Skin of body (tissue), 2 donors: Measurements from ENCODE around the gene MTCL1. TPM values are rescaled to one million over a fixed set of nuclear protein-coding genes. Genes with fewer than 3 reads are reported as not detected.

Source experiments
- DNase-seq: peaks from one replicate; lab custom pipeline; 2025; lab: John Stamatoyannopoulos, UW
- total RNA-seq: library from RNA; depleted of rRNA; stranded (reverse); fragments of >200 nt; gene quantifications from one replicate; pipeline ENCODE4 v1.2.3, GENCODE V29; 2014

MTCL1 gene
- total RNA-seq, 1 donor from 2014 or later = 10.7 TPM

- no peak for DNase-seq
Measured at GRCh38 chr18:8688216-8688800, 17.0 kb upstream of the MTCL1 start.

DNA sequence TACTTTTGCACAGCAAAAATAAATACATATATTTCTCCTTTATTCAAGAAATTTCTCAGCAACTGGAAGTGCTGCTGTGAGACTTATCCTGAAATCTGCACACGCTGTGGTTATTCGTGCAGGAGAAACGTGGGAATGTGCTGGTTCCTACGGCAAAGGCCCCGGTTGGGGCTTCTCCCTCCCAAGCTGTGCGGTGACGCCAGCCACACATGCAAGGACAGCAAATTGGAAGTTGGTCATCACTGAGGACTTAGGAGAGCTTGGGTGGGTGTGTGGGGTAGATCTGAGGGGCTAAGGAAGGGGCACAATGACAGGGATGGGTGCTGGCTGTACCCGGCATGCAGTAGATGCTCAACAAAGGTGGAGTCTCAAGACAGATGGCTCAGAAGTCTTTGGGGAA lies 16.5 kb upstream of the MTCL1 start:
- no peak for DNase-seq

- no peak for DNase-seq
Measured at GRCh38 chr18:8689517-8689916, 15.8 kb upstream of the MTCL1 start.

GRCh38 chr18:8694891-8695290 lies 10.5 kb upstream of the MTCL1 start:
- no peak for DNase-seq

GRCh38 chr18:8695932-8696517 lies 9.3 kb upstream of the MTCL1 start:
- DNase-seq = no peak

DNA sequence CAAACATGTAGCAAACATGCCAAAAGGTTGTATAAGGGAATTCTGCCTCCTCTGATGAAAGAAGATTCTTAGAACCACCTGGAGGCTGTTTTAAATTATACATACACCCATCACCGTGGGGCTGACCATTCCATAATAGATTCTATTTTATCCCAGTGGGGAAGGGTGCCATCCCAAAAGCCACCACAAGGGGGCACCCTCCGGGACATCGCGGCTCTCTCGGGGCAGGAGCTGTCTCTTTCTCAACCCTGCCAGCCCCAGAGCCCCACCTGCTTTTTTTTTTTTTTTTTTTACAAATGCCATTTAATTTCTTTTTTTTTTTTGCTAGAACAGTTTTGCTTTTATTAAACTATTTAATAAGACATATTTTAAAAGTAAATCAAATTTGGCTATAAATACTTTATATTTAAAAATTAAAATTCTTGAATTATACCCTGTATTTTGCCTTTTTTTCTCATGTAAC lies 8.6 kb upstream of the MTCL1 start:
- peak; percentile 19 for DNase-seq

DNA sequence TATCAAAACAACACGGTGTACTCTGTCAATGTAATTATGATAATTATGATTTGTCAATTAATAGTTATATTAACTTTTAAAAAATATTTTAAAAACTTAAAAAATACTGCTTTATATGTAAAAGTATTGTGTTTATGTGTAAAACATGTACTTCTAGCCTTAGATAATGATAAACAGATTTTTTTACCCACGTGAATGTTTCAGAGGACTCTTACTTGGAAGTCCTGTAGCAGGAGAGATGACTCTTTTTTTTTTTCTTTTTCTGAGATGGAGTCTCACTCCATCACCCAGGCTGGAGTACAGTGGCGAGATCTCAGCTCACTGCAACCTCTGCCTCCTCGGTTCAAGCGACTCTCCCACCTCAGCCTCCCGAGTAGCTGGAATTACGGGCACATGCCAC lies 6.2 kb upstream of the MTCL1 start:
- DNase-seq = no peak

DNA sequence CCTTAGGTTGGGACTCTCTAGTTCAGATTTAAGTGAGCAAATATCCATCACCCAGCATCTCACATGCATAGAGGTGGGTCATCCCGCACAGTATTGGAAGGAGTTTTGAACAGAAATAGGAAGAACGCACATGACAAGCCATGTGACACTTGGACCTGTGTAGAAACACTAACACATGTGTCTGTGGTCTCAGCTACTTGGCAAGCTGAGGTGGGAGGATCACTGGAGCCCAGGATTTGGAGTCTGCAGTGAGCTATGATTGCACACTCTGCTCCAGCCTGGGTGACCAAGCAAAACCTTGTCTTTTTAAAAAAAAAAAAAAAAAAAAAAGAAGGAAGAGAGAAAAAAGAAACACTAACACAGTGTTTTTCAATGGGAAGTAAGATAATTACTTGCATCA lies 5.4 kb upstream of the MTCL1 start:
- no peak for DNase-seq

DNA sequence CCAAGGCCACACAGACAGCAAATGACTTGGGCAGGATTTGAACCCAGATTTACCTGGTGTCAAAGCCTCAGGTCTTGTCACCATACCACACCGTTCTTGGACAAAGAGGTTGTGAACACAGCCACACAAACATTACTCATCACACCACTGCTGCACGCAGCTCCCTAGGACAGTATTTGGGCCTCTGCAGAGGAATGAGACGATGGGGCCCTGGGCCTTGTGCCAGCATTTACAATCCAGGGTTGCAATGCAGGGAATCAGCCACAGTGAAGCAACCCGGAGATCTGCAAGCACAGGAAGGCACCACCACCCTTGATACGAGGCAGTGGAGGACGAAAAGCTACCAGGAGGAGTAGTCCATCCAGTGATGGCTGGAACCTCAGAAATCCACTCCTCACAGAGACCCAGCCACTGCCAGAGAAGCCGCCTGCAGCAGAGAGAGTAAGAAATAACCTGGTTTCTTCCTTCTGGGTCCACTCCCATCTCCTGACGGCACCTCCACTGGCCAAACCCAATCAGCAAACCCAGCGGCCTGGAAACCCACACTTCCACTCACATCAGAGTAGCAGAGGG lies 3.7 kb upstream of the MTCL1 start:
- no peak for DNase-seq

GRCh38 chr18:8702668-8703067 lies 2.7 kb upstream of the MTCL1 start:
- DNase-seq = no peak

DNA sequence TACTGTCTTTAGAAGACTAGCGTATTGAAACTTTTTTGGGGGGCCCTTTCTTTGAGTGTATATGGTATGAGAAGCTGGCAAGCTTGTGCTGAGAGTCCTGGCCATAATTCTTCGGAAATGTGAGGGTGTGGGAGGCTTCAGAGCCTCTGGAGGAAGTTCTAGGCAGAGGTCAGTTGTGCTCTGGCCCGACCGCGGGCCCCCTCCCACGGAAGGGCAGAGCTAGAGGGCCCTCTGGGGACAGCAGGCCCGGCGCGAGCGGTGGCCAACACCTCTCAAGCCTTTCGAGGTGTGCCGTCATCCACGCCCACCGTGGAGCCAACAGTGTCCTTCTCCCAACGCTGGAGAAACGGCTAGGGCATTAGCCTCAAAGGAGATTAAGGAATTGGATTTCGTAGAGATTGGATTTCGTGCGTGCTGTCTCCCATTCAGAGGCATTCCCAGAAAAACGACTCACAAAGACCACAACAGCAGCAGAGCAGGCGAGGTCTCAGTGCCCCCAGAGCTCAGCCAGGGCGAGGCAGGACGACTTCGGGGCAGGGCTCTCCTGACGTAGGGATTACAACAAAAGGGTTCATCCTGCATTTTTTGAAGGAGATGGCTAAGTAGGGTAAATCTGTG lies 2.2 kb upstream of the MTCL1 start:
- DNase-seq = no peak

- no peak for DNase-seq
Measured at GRCh38 chr18:8703781-8704301, 1.5 kb upstream of the MTCL1 start.

DNA sequence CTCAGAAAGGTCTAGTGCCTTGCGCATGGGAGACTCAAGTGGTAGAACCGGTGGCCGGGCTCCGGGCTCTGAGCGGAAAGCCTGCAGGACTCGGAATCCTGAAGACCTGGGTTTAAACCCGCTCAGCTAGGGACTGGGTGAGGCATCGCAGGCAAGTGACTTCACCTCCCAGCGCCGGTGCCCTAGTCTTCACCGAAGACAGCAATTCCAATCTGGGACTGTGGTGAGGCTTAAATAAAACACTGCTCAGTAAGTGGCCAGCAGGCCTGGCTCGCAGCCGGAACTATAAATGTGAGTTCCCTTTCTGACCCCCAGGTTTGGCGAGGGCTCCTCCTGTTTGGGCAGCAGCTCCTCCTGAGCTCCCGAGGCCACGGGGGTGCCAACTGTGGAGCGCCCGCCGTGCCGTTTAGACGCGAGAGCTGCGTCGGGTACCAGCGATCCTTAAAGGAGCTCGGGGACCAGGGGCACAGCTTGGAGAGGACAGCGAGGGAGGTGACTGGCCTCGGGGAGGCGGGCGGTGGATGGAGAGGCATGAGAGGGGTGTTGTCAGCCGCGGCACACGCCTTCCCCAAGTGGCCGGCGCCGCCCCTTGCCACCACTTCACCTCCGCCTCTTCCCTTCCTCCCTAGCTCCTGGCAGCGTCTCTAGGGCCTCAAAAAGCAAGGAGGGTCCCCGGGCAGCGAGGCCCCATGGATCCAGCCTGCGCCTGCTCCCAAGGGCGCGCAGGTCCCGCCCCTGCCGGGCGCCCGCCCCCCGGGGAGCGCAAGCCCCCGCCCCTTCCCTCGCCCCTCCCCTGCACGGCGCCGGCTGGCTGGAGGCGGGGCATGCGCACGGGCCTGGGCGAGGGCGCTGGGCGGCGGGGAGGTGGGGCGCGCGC lies 757 bp upstream of the MTCL1 start:
- DNase-seq = peak; percentile 73

DNA sequence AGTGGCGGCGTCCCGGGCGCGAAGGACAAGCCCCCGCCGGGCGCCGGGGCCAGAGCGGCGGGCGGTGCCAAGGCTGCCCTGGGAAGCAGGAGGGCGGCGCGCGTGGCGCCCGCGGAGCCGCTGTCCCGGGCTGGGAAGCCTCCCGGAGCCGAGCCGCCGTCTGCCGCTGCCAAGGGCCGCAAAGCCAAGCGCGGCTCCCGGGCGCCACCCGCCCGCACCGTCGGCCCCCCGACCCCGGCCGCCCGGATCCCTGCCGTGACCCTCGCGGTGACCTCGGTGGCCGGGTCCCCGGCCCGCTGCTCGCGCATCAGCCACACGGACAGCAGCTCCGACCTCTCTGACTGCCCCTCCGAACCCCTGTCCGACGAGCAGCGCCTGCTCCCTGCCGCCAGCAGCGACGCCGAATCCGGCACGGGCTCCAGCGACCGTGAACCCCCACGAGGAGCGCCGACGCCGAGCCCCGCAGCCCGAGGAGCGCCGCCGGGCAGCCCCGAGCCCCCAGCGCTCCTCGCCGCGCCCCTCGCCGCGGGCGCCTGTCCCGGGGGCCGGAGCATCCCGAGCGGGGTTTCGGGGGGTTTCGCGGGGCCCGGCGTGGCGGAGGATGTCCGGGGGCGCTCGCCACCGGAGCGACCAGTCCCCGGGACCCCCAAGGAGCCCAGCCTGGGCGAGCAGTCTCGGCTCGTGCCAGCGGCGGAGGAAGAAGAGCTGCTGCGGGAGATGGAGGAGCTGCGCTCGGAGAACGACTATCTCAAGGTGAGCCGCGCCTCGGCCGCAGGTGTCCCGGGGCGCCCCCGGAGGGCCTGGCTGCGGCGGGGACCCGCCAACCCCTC lies 820 bp downstream of the MTCL1 start:
- no peak for DNase-seq

DNA sequence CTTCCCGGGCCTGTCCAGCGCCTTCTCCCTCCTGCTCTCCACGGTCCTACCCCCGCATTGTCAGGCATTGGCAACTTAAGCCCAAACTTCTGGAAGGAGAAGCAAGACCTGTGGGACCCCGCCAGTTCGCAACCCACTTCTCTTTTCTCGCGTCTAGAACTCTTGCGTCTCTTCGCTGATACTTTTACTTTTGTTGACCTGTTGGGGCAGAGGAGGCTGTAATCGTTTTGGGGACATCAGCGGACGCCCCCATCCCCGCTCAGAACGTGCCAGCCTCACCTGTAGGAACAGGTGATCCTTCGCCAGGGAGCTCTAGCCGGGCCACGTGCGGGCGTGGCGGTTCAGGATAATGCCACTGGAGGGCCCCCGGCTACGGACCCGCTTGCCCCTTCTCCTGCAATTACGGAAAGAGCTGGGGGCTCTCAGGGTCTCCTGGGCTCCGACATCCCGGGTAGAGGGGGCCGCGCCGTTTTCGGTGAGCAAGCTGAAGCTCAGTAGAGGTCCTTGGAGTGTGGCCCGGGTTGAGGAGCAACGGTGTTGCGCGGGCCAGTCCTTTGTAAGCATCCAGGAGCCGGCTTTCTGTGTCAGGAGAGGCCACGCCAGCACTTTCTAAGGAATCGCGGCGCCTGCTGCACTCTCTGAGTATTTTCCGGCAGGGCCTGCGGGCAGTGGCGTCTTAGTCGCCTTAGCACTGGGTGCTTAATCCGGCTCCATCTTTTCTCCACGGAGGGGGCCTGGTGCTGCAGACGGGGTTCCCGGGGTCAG lies 1.6 kb downstream of the MTCL1 start:
- no peak for DNase-seq

GRCh38 chr18:8707556-8708300 lies 2.4 kb downstream of the MTCL1 start:
- no peak for DNase-seq

DNA sequence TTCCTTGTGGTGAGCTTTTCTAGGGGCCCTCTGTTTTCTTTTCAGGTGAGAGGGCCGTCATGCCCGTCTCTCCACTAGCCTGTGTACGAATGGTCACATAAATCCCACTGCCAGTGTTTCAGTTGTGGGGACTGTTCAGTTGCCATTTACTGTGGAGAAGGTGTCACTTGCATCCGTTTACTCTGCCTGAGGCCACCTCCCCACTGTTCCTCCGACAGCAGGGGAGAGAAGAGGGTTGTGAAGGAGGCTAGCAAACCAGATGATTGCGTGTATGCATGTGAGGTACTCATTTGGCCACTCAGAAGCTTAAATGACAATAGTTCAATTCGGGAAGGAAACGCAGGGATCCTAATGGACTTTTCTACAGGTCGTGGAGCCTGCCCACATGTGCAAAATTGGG lies 3.3 kb downstream of the MTCL1 start:
- no peak for DNase-seq

DNA sequence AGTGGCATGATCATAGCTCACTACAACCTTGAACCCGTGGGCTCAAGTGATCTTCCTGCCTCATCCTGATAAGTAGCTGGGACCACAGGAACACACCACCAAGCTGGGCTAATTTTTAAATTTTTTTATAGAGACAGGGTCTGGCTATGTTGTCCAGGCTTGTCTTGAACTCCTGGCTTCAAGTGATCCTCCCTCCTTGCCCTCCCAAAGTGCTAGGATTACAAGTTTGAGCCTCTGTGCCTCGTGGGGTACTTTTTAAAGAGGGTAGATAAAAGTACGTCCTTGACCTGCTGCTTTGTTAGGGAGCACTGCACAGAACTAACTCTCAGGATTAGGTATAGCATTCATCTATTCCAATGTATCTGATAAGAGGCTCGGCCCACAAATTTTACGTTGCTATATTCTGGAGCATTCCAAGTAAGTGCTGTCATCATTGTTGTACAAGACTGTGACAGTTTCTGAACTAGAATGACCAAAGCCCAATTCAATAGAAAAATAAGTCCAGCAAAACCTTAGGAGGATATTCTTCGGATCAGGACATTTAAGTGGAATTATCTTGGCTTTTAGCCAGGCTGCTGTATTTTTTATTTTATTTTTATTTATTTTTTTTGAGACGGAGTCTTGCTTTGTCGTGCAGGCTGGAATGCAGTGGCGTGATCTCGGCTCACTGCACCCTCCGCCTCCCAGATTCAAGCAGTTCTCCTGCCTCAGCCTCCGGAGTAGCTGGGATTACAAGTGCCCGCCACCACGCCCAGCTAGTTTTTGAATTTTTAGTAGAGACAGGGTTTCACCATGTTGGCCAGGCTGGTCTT lies 4.1 kb downstream of the MTCL1 start:
- DNase-seq = no peak
